Endodermal cell (in vitro differentiated cells): ENCODE measurements around the gene OR13D1. TPM values are rescaled to one million over a fixed set of nuclear protein-coding genes. Genes with fewer than 3 reads are reported as not detected.
A peak's percentile ranks its signal among the peaks of the same experiment; 100 is the strongest.

Experiments used
- DNase-seq: peaks from one replicate; pipeline ENCODE4 v3.0.0-alpha.2; 2017
- H3K27ac ChIP-seq: 2 replicates; pipeline ENCODE4 v1.5.1; 2013; ENCODE audit warnings: mild to moderate bottlenecking, low read depth, low read length, moderate library complexity
- H3K27me3 ChIP-seq: 2 replicates; pipeline ENCODE4 v1.6.1; 2013; ENCODE audit warnings: mild to moderate bottlenecking, low read length, moderate library complexity; ENCODE audit not compliant: insufficient read depth, control insufficient read depth, poor library complexity, severe bottlenecking
- H3K36me3 ChIP-seq: 2 replicates; pipeline ENCODE4 v1.7.0; 2013; ENCODE audit warnings: mild to moderate bottlenecking, low read length, moderate library complexity; ENCODE audit not compliant: control insufficient read depth, insufficient read depth
- H3K4me1 ChIP-seq: one replicate; pipeline ENCODE4 v1.7.0; 2013; ENCODE audit warnings: low read length; ENCODE audit not compliant: control insufficient read depth, insufficient read depth
- H3K4me3 ChIP-seq: 2 replicates; pipeline ENCODE4 v1.5.1; 2013; ENCODE audit warnings: mild to moderate bottlenecking, low read length, moderate library complexity
- H3K9ac ChIP-seq: 2 replicates; pipeline ENCODE4 v1.6.1; 2013; ENCODE audit warnings: mild to moderate bottlenecking, low read length, moderate library complexity; ENCODE audit not compliant: poor library complexity, severe bottlenecking; ENCODE audit errors: extremely low read depth
- H3K9me3 ChIP-seq: 2 replicates; pipeline ENCODE4 v1.6.1; 2013; ENCODE audit warnings: mild to moderate bottlenecking, low read length, moderate library complexity; ENCODE audit not compliant: control insufficient read depth
- H3K27ac Mint-ChIP-seq: 2 replicates; pipeline ENCODE4 v1.8.0; 2020; ENCODE audit warnings: mixed read lengths
- H3K27me3 Mint-ChIP-seq: 2 replicates; pipeline ENCODE4 v1.8.0; 2021; ENCODE audit warnings: mild to moderate bottlenecking, mixed read lengths; ENCODE audit not compliant: insufficient read depth
- H3K36me3 Mint-ChIP-seq: 2 replicates; pipeline ENCODE4 v1.8.0; 2020; ENCODE audit warnings: low read depth, mixed read lengths
- H3K4me1 Mint-ChIP-seq: 2 replicates; pipeline ENCODE4 v1.8.0; 2020; ENCODE audit warnings: mixed read lengths
- H3K4me3 Mint-ChIP-seq: 2 replicates; pipeline ENCODE4 v1.8.0; 2020; ENCODE audit warnings: mild to moderate bottlenecking, moderate library complexity, mixed read lengths
- H3K9me3 Mint-ChIP-seq: 2 replicates; pipeline ENCODE4 v1.8.0; 2020; ENCODE audit warnings: mild to moderate bottlenecking, mixed read lengths
- CTCF ChIP-seq: fragments of 200-600 bp; sonication (generic); conservative IDR thresholded peaks from 2 replicates; pipeline ENCODE4 v1.5.0; 2021; ENCODE audit warnings: antibody characterized with exemption, mild to moderate bottlenecking
- WGBS, 2 experiments: methylation state at CpG; one replicate each; pipeline versions ENCODE4 v1.1.5 to v1.1.7; 2013; ENCODE audit warnings: missing lambda C conversion rate in 2 of 2, mixed read lengths in 1 of 2; ENCODE audit not compliant: insufficient coverage in 1 of 2, insufficient read length in 1 of 2; 5-methylcytosine and 5-hydroxymethylcytosine counted together
- total RNA-seq, 2 donors: library from RNA; stranded (reverse); fragmentation: NEBNext Ultra II Directional in 1 of 2; extraction: Animal tissue kit (Norgen Biotek cat#: 25700) in 1 of 2; gene quantifications; 2 replicates in 1 of 2; 3 replicates in 1 of 2; pipeline ENCODE4 v1.2.1, GENCODE V29; 2021

OR13D1 gene
- total RNA-seq, 2 donors from 2014 or later, result not detected

- 86 to 89% methylated on average over 4 of the region's 4 CpGs for WGBS, 2 experiments
- H3K27me3 ChIP-seq, result peaks cover 7% of the 10 kb centered on the region
- Mint-ChIP-seq H3K9me3 (no peaks in the 10 kb centered on the region), H3K27ac (no peak overlapping the region), H3K36me3 (no peaks in the 10 kb centered on the region), H3K27me3 (peaks cover 14% of the 10 kb centered on the region), H3K4me1 (no peaks in the 10 kb centered on the region), H3K4me3 (no peak overlapping the region)
- H3K27ac ChIP-seq, result no peak overlapping the region
- H3K36me3 ChIP-seq, result no peaks in the 10 kb centered on the region
- no peak overlapping the region for H3K9ac ChIP-seq
- no peaks in the 10 kb centered on the region for H3K9me3 ChIP-seq
- DNase-seq, result no peak
- H3K4me3 ChIP-seq, result no peak overlapping the region
- TF ChIP-seq CTCF, result no peak
- H3K4me1 ChIP-seq, result no peaks in the 10 kb centered on the region
Measured at GRCh38 chr9:104711604-104712003, 17.3 kb downstream of the OR13D1 start.

DNA sequence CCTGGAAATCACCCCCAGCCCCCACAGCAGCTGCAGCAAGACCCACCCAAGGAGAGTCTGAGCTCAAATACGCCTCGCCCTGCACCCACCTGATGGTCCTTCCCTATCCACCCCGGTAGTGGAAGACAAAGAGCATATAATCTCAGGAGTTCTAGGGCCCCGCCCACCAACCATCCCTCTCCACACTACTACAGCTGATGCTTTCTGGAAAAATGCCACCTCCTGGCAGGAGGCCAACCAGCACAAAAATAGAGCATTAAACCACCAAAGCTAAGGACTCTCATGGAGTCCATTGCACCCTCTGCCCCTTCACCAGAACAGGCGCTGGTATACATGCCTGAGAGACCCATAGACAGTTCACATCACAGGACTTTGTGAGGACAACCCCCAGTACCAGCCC lies 30.7 kb downstream of the OR13D1 start:
- Mint-ChIP-seq H3K4me1 (peaks cover 5% of the 10 kb centered on the region), H3K4me3 (no peak overlapping the region), H3K36me3 (no peaks in the 10 kb centered on the region), H3K9me3 (no peaks in the 10 kb centered on the region), H3K27ac (no peak overlapping the region), H3K27me3 (peaks cover 2% of the 10 kb centered on the region)
- Histone ChIP-seq H3K9ac (no peak overlapping the region), H3K27me3 (no peaks in the 10 kb centered on the region), H3K4me3 (no peak overlapping the region), H3K36me3 (no peaks in the 10 kb centered on the region), H3K4me1 (no peaks in the 10 kb centered on the region), H3K27ac (no peak overlapping the region), H3K9me3 (no peaks in the 10 kb centered on the region)
- no peak for TF ChIP-seq CTCF
- 67 to 87% methylated on average over 1 to 5 of the region's 5 CpGs for WGBS, 2 experiments
- DNase-seq, result no peak

- Histone ChIP-seq H3K9ac (no peak overlapping the region), H3K4me1 (no peaks in the 10 kb centered on the region), H3K27me3 (peaks cover 24% of the 10 kb centered on the region), H3K9me3 (no peaks in the 10 kb centered on the region), H3K36me3 (no peaks in the 10 kb centered on the region), H3K27ac (no peak overlapping the region), H3K4me3 (no peak overlapping the region)
- WGBS, 2 experiments, result 64 to 78% methylated on average over 3 of the region's 3 CpGs
- Mint-ChIP-seq H3K4me1 (peaks cover 9% of the 10 kb centered on the region), H3K36me3 (no peaks in the 10 kb centered on the region), H3K27me3 (peaks cover 35% of the 10 kb centered on the region), H3K9me3 (no peaks in the 10 kb centered on the region), H3K4me3 (no peak overlapping the region), H3K27ac (no peak overlapping the region)
- no peak for TF ChIP-seq CTCF
- peak; percentile 60 for DNase-seq
Measured at GRCh38 chr9:104738452-104738851, 44.1 kb downstream of the OR13D1 start.
